ENCODE data around the gene SLC8A1.

GRCh38 chr2:40405465-40405864, 46.4 kb downstream of the SLC8A1 start:
- TF ChIP-seq EZH2 (IDR thresholded peaks at IDR 0.05) (no peak), POLR2AphosphoS5 (IDR thresholded peaks at IDR 0.05; ENCODE audit: borderline replicate concordance, low read depth, low read length) (no peak), FOXP2 (optimal IDR thresholded peaks at IDR 0.05; ENCODE audit: control extremely low read depth, extremely low read length, insufficient read depth) (no peak)
